MM.1S (cell line): ENCODE results near the gene AK4.

ENCODE experiments used
- DNase-seq: peaks from one replicate; pipeline ENCODE4 v3.0.0-alpha.2; 2015
- H2AFZ ChIP-seq: fragments of 300-600 bp; sonication (generic); 2 replicates; pipeline ENCODE4 v1.6.0; 2016; ENCODE audit warnings: antibody characterized with exemption, low read length
- H3F3A ChIP-seq: fragments of 300-600 bp; sonication (generic); 2 replicates; pipeline ENCODE4 v1.6.1; 2016; ENCODE audit warnings: mild to moderate bottlenecking, antibody characterized with exemption, low read length, moderate library complexity, mixed read lengths; ENCODE audit not compliant: insufficient read depth
- H3K27ac ChIP-seq: fragments of 300-600 bp; sonication (generic); 2 replicates; pipeline ENCODE4 v1.5.1; 2016; ENCODE audit warnings: mild to moderate bottlenecking, low read length
- H3K27me3 ChIP-seq: fragments of 300-600 bp; sonication (generic); replicated peaks from 2 replicates; pipeline ENCODE4 v1.6.0; 2016; ENCODE audit warnings: low read length; ENCODE audit not compliant: insufficient read depth
- H3K36me3 ChIP-seq: fragments of 300-600 bp; sonication (generic); replicated peaks from 2 replicates; pipeline ENCODE4 v1.6.1; 2016; ENCODE audit warnings: mild to moderate bottlenecking, low read length, mixed read lengths; ENCODE audit not compliant: insufficient read depth
- H3K4me1 ChIP-seq: fragments of 300-600 bp; sonication (generic); 2 replicates; pipeline ENCODE4 v1.6.1; 2016; ENCODE audit warnings: low read length, mixed read lengths
- H3K4me2 ChIP-seq: fragments of 300-600 bp; sonication (generic); 2 replicates; pipeline ENCODE4 v1.6.0; 2016; ENCODE audit warnings: low read depth, low read length
- H3K4me3 ChIP-seq: fragments of 300-600 bp; sonication (generic); 2 replicates; pipeline ENCODE4 v1.5.1; 2016; ENCODE audit warnings: low read length, mixed read lengths
- H3K79me2 ChIP-seq: fragments of 300-600 bp; sonication (generic); 2 replicates; pipeline ENCODE4 v1.6.1; 2016; ENCODE audit warnings: mixed run types, low read length, mixed read lengths
- H3K9ac ChIP-seq: fragments of 300-600 bp; sonication (generic); 2 replicates; pipeline ENCODE4 v1.6.1; 2016; ENCODE audit warnings: low read length, mixed read lengths
- H3K9me2 ChIP-seq: fragments of 300-600 bp; sonication (generic); replicated peaks from 2 replicates; pipeline ENCODE4 v1.6.1; 2016; ENCODE audit warnings: mild to moderate bottlenecking, low read length, mixed read lengths; ENCODE audit not compliant: insufficient read depth
- H3K9me3 ChIP-seq: fragments of 300-600 bp; sonication (generic); replicated peaks from 2 replicates; pipeline ENCODE4 v1.6.1; 2016; ENCODE audit warnings: mild to moderate bottlenecking, low read length, mixed read lengths; ENCODE audit not compliant: insufficient read depth
- H4K20me1 ChIP-seq: fragments of 300-600 bp; sonication (generic); 2 replicates; pipeline ENCODE4 v1.6.1; 2016; ENCODE audit warnings: mild to moderate bottlenecking, low read length, moderate library complexity, mixed read lengths; ENCODE audit not compliant: insufficient read depth
- EZH2 ChIP-seq: fragments of 300-600 bp; sonication (generic); optimal IDR thresholded peaks from 2 replicates; pipeline ENCODE3; 2017; ENCODE audit warnings: low read depth, mild to moderate bottlenecking, antibody characterized with exemption, low read length, mixed read lengths
- EZH2phosphoT487 ChIP-seq: fragments of 300-600 bp; sonication (generic); IDR thresholded peaks from 2 replicates; pipeline ENCODE4 v1.6.1; 2018; ENCODE audit warnings: antibody characterized with exemption, low read length
- TF ChIP-seq, protein P1 (sequence below): fragments of 300-600 bp; sonication (generic); IDR thresholded peaks from 2 replicates; pipeline ENCODE4 v1.5.1; 2016; ENCODE audit warnings: antibody characterized with exemption, low read length, mixed read lengths

The AK4 gene

DNA sequence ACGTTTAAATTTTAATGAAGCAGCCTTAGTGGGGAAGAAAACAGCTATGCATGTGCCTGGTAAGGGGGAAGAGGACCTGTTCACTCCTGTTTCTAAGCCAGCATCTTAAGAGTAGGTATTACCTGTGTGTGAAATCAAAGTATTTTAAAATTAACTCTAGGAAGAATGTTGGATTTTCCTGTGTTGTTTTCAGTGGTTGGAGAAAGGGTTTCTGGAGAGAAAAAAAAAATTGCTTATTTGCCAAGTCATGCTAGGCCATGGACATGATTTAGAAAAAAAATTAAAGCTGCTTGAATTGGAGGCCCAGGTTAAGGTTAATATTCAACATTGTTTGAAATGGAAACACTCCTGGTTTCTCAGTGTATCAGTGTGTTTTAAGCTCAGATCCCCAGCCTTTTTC is 118.5 kb downstream of the AK4 start:
- no peaks in the 10 kb centered on the region for H3K36me3 ChIP-seq
- H2AFZ ChIP-seq = 0 out of 2 replicates have a peak overlapping the region, but pooled peaks have one; percentile 41
- no peak overlapping the region for H3K4me3 ChIP-seq
- H4K20me1 ChIP-seq = no peaks in the 10 kb centered on the region
- no peak overlapping the region for H3K27ac ChIP-seq
- TF ChIP-seq EZH2phosphoT487 = no peak
- TF ChIP-seq, protein P1, sequence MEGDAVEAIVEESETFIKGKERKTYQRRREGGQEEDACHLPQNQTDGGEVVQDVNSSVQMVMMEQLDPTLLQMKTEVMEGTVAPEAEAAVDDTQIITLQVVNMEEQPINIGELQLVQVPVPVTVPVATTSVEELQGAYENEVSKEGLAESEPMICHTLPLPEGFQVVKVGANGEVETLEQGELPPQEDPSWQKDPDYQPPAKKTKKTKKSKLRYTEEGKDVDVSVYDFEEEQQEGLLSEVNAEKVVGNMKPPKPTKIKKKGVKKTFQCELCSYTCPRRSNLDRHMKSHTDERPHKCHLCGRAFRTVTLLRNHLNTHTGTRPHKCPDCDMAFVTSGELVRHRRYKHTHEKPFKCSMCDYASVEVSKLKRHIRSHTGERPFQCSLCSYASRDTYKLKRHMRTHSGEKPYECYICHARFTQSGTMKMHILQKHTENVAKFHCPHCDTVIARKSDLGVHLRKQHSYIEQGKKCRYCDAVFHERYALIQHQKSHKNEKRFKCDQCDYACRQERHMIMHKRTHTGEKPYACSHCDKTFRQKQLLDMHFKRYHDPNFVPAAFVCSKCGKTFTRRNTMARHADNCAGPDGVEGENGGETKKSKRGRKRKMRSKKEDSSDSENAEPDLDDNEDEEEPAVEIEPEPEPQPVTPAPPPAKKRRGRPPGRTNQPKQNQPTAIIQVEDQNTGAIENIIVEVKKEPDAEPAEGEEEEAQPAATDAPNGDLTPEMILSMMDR = no peak
- TF ChIP-seq EZH2 = no peak
- no peaks in the 10 kb centered on the region for H3K4me1 ChIP-seq
- no peaks in the 10 kb centered on the region for H3K27me3 ChIP-seq
- 0 out of 2 replicates have a peak overlapping the region, but pooled peaks have one; percentile 22 for H3K4me2 ChIP-seq
- no peaks in the 10 kb centered on the region for H3K9me2 ChIP-seq
- no peaks in the 10 kb centered on the region for H3K9me3 ChIP-seq
- H3K9ac ChIP-seq = no peak overlapping the region
- no peak for DNase-seq
- H3K79me2 ChIP-seq = no peaks in the 10 kb centered on the region
- H3F3A ChIP-seq = no peaks in the 10 kb centered on the region

DNA sequence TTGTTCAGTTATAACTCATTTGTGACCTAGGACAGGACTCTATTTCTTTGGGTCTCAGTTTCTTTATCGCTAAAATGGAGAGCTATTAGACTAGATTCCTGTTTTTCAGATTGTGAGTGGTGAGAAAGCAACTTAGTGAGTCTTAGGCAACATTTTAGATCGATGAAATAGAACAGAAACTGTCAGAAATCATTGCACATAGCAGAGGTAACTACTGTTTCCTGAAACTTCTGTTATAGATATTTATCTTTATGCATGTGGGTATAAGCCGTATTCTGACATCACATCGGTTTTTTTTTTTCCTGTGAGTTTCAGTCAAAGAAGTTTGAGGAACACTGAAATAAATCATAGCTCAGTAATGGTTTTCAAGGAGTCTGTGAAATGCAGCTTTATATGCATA is 119.3 kb downstream of the AK4 start:
- no peaks in the 10 kb centered on the region for H3K79me2 ChIP-seq
- no peak overlapping the region for H2AFZ ChIP-seq
- H3K27ac ChIP-seq = no peak overlapping the region

DNA sequence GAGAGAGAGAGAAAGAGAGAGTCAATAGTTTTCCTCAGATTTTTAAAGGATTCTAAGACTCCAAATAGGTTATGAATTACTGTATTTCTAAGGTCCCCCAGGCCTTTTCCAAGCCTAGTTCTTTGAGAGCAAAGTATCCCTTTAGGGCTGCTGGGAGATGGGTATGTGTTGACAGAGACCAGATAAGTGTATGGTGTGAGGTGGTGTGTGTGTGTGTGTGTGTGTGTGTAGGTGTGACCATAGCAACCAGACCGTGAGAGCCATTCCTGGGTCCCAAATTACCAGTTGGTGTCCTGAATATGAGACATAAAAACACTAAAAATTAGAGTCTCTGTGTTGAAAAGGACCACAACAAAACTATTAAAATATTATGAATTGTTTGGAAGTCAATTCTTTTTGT is 119.7 kb downstream of the AK4 start:
- no peaks in the 10 kb centered on the region for H3K4me1 ChIP-seq
- no peaks in the 10 kb centered on the region for H3K9me3 ChIP-seq
- DNase-seq = no peak

More for the DNA sequence above, 119.3 kb downstream of the AK4 start:
- no peak overlapping the region for H3K9ac ChIP-seq
- no peak overlapping the region for H3K4me3 ChIP-seq
- no peaks in the 10 kb centered on the region for H3K4me1 ChIP-seq
- no peaks in the 10 kb centered on the region for H3K27me3 ChIP-seq
- H3K9me3 ChIP-seq = no peaks in the 10 kb centered on the region
- H3K4me2 ChIP-seq = no peak overlapping the region
- no peaks in the 10 kb centered on the region for H3K9me2 ChIP-seq
- no peaks in the 10 kb centered on the region for H4K20me1 ChIP-seq
- H3K36me3 ChIP-seq = no peaks in the 10 kb centered on the region
- DNase-seq = no peak
- TF ChIP-seq, protein P1 = no peak
- no peaks in the 10 kb centered on the region for H3F3A ChIP-seq

More for the DNA sequence above, 119.7 kb downstream of the AK4 start:
- H2AFZ ChIP-seq = no peak overlapping the region
- H3F3A ChIP-seq = no peaks in the 10 kb centered on the region
- H3K36me3 ChIP-seq = no peaks in the 10 kb centered on the region
- no peaks in the 10 kb centered on the region for H3K79me2 ChIP-seq
- H3K4me3 ChIP-seq = no peak overlapping the region
- no peak overlapping the region for H3K9ac ChIP-seq
- no peak overlapping the region for H3K4me2 ChIP-seq
- H4K20me1 ChIP-seq = no peaks in the 10 kb centered on the region
- TF ChIP-seq EZH2phosphoT487 = no peak
- TF ChIP-seq EZH2 = no peak
- TF ChIP-seq, protein P1 = no peak
- H3K9me2 ChIP-seq = no peaks in the 10 kb centered on the region
- no peak overlapping the region for H3K27ac ChIP-seq
- no peaks in the 10 kb centered on the region for H3K27me3 ChIP-seq
